NCI-H146 treated with DMSO at 0.1 percent for 48 hours (cell line): Measurements from ENCODE around the gene ZWINT.

ENCODE experiments used
- DNase-seq: peaks from one replicate; lab custom pipeline; 2025; ENCODE audit not compliant: unreplicated experiment; lab: John Stamatoyannopoulos, UW

The ZWINT gene

GRCh38 chr10:56360967-56361612, at the start of gene ZWINT:
ZWINT (minus strand) TSS chr10:56361259; CDS start chr10:56361236, 23 bp downstream.
- peak; percentile 95 for DNase-seq

DNA sequence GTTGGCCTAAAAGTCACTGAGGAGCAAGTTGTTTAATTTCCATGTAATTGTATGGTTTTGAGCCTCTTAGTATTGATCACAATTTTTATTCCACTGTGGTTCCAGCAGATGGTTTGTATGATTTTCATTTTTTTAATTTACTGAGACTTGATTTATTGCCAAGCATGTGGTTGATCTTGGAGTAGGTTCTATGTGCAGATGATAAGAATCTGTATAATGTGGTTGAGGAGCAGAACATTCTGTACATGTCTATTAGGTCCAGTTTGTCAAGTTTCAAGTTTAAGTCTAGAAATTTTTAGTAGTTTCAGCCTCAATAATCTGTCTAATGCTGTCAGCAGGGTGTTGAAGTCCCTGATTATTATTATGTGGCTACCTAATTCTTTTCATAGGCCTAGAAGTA, 22.7 kb upstream of the ZWINT start:
- DNase-seq: no peak

- no peak for DNase-seq
Measured at GRCh38 chr10:56370217-56371113, 9.4 kb upstream of the ZWINT start.

DNA sequence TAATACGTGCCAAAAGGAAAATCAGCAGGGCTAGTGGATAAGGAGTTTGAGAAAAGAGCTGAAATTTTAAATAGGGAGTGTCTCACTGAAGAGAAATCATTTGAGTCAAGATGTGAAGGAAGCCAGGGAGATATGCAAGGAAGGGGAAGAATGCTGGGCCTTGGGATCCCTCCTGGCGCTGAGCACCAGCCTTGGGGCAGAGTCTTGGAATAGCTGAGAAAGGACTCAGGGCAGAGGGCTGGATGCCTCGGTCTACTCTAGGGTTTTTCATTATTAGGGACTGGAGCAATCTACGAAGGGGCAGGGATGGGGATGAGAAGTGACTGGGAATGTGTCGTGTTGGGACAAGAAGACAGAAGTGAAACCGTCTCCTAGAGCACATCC, 484 bp downstream of the ZWINT start:
- DNase-seq: no peak

DNA sequence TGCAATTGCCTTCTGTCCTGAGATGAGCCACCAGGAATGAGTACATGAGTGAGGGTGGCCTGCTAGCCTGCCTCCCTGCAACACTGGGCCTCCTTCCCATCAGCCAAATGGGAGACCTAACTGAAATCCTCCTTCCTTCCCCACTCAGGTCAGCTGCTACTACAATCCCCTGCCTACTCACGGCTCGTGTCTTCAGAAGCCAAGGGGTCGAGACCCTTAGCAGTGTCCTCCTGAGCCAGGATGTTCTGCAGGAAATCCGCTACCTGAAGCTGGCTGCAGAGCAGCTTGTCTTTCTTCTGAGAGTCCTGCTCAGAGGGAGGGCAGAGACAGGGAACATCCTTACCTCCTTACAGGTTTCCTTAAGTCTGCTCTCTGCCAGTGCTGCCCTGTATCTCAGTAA, 1.2 kb downstream of the ZWINT start:
- no peak for DNase-seq

DNA sequence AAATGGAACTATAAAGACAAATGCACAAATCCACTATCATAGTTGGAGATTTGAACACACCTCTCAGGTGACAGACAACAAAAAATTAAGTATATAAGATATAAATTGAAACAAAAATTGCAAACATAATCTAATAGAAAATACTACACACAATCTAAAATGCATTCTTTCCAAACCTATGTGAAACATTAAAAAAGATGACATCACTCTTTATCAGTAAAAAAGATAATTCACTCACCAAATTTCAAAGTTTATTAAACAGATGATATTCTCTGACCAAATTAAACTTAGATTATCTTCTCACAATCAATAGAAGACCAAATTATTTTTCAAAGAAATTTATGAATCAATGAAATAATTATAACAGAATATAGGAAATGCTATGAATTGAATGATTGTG, 4.0 kb downstream of the ZWINT start:
- DNase-seq: no peak

DNA sequence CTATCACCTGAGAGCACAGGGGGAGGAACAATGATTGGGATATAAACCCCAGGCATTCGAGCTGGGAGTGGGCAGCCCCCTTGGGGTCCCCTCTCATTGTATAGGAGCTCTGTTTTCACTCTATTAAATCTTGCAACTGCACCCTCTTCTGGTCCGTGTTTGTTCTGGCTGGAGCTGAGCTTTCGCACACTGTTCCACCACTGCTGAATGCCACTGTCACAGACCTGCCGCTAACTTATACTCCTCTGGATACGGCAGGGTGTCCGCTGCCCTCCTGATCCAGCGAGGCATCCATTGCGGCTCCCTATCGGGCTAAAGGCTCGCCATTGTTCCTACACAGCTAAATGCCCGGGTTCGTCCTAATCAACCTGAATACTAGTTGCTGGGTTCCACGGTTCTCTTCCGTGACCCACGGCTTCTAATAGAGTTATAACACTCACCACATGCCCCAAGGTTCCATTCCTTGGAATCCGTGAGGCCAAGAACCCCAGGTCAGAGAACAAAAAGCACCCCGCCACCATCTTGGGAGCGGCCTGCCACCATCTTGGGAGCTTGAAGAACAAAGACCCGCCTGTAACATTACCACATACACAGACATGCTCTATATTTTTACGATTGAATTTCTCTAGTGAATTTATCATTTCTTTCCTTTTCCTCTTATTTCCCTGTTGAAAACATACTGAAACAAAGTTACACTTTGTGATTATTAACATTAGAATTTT, 9.0 kb downstream of the ZWINT start:
- no peak for DNase-seq

GRCh38 chr10:56349611-56350010, 11.4 kb downstream of the ZWINT start:
- peak; percentile 61 for DNase-seq

DNA sequence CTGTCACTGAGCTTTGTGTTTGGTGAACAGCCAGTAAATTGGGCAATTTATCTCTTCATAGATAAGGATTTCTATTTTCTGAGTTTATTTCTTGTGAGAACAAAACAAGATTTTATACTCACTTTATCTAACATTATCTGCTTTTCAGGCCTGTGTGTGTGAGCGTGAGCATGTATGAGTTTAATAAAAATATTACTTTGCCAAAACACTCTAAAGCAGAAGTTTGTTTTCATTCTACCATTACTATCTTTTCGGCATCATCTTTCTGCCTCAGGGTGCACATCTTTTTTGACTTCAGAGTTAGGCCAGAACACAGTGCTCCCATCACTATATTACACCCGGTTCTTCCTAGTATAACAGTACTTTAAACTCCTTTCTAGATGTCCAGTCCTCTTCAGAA, 13.0 kb downstream of the ZWINT start:
- no peak for DNase-seq

- DNase-seq: no peak
Measured at GRCh38 chr10:56346845-56347415, 14.1 kb downstream of the ZWINT start.

- DNase-seq: no peak
Measured at GRCh38 chr10:56341612-56342011, 19.4 kb downstream of the ZWINT start.

DNA sequence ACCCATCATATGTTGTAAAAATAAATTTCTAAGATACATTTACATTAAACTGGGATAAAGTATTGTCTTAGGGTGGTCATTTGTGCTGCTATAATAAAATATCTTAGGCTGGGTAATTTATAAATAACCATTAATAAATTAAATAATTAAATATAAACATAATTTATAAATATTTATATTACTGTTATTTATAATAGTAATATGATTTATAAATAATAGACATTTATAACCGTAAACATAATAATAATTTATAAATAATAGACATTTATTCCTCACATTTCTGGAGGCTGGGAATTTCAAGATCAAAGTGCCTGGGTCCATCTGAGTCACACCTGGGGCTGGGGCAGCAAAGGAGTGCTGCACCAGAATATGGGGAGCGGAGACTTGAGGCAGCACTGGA, 31.1 kb downstream of the ZWINT start:
- no peak for DNase-seq

DNA sequence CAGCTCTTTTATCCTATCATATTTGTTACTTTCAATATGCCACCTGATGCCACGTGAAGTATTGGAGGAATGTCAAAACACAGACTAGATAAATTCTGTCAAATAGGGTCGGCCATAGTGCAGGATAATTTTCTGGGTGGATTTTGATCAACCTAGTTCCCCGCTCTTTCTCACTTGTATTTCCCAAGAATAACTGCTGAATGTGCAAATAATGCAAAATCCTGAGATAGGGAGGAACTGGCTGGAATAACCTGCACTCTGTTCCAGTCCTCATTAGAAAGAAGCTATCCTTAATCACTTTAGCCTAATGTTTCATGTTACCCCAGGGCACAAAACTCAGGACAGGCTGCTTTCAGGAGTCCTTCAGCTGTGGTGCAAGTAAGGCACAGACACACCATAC, 33.9 kb downstream of the ZWINT start:
- no peak for DNase-seq

GRCh38 chr10:56319386-56319785, 41.7 kb downstream of the ZWINT start:
- no peak for DNase-seq

DNA sequence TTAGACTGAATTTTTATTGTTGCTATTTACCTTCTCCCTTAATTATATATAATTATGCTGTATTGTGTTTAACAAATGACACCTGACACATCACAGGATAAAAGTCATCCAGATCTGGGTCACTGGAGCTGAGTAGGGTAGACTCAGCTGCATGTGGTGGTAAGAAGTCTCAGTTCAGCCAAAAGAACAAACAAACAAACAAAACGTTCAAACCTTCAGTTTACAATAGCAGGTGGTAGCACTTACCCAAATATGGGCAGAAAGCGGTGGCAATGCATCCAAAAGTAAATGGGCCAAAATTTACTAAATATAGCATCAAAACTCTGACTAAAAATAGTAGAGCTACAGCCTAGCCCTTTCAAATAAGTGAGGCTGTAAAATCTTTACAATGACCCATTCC, 42.2 kb downstream of the ZWINT start:
- peak; percentile 71 for DNase-seq

DNA sequence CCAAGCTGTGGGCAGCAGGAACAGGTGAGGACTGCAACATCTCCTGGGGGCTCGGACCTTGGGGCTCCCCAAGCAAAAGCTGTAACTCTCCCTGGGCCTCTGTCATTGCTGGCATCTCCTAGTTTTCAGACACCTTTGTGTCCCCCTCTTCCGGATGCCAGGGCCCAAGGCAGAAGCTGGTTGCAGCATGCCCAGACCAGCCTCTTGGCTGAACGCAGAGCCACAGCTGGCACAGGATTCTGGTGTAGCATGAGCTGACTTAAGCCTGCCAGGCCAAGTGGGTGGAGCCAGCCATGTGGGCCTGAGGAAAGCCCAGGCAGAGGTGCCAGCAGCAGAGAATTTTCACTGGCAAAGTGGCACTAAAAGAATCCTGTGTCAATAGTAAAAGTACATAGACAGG, 43.5 kb downstream of the ZWINT start:
- no peak for DNase-seq

DNA sequence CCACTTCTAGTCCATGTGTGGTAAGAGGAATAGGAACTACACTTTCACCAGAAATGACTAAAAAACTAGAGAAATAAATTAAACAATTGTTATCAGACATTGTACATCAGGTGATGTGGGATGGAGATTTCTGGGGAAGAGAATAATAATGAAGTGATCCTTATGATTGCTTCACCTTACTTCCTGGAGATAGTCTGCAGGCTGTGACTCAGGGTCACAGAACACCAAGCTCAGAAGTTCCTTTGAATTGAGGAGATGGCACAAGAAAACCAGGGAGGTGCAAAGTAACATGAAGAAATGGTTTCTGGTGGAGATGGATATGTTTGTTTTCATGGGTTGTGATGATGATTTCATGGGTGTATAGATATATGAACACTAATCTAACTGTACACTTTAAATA, 44.5 kb downstream of the ZWINT start:
- no peak for DNase-seq
